GM10266 (cell line): Measurements from ENCODE around the gene KCNIP4.

ENCODE experiments used
- DNase-seq: peaks from one replicate; pipeline ENCODE4 v3.0.0; 2012; ENCODE audit errors: extremely low spot score
- TF ChIP-seq, protein P1 (sequence below): IDR thresholded peaks from 2 replicates; pipeline ENCODE4 v1.5.1; 2012; ENCODE audit warnings: mild to moderate bottlenecking, low read depth; ENCODE audit not compliant: control insufficient read depth, insufficient read depth; ENCODE audit errors: missing control alignments

KCNIP4 gene

DNA sequence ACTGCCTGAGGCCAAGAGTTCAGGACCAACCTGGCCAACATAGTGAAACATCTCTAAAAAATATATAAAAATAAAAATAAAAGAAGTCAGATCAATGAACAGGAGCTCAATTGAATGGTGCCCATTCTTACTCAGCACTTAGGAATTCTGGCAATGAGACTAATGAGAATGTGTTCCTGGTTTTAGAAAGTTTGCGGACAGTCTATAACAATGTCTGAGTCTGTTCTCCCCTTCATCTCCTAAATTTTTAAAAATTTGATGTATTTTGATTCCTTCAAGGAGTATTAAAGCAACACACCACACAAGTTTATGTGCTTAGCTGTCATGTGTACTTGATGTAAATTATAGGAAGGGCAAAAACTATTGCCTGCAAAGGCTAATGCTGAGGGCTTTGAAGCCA, 30.6 kb upstream of the KCNIP4 start:
- no peak for DNase-seq
- TF ChIP-seq, protein P1, sequence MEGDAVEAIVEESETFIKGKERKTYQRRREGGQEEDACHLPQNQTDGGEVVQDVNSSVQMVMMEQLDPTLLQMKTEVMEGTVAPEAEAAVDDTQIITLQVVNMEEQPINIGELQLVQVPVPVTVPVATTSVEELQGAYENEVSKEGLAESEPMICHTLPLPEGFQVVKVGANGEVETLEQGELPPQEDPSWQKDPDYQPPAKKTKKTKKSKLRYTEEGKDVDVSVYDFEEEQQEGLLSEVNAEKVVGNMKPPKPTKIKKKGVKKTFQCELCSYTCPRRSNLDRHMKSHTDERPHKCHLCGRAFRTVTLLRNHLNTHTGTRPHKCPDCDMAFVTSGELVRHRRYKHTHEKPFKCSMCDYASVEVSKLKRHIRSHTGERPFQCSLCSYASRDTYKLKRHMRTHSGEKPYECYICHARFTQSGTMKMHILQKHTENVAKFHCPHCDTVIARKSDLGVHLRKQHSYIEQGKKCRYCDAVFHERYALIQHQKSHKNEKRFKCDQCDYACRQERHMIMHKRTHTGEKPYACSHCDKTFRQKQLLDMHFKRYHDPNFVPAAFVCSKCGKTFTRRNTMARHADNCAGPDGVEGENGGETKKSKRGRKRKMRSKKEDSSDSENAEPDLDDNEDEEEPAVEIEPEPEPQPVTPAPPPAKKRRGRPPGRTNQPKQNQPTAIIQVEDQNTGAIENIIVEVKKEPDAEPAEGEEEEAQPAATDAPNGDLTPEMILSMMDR, result no peak

DNA sequence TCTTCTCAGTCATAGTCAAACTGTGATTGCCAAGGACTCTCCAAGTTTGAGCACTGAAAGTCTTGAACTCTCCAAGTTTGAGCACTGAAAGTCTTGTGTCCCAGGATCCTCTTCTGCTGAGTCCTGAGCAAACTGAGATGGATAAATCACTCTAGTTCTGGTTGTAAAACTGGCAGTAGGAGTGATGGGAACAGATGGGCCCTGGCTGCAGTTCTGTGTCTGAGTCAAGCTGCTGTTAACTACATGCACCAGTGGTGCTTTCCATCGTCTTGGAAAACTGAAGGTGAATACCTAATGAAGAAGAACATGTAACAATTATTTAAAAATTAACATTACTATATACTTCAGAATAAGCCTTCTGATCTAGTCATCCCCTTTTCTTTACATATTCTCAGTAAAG, 27.6 kb upstream of the KCNIP4 start:
- TF ChIP-seq, protein P1, result no peak
- DNase-seq, result no peak

DNA sequence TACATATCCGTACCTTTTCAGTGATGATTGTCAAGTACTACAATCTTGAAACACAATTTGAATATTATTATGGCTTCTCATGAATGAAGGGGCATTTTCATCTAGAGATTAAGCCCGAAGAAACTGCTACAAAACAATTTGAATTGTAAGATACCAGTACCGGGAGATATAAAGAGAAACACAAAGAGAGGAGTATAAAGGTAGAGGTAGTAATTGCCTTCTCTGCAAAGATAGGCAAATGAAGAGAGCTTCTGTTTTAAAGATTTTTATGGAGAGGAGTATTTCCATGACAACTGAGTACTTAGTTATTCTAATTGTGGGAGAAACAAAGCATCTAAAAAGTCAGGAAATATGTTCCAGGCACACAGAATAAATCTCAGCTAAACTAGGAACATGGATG, 25.3 kb upstream of the KCNIP4 start:
- DNase-seq, result no peak

DNA sequence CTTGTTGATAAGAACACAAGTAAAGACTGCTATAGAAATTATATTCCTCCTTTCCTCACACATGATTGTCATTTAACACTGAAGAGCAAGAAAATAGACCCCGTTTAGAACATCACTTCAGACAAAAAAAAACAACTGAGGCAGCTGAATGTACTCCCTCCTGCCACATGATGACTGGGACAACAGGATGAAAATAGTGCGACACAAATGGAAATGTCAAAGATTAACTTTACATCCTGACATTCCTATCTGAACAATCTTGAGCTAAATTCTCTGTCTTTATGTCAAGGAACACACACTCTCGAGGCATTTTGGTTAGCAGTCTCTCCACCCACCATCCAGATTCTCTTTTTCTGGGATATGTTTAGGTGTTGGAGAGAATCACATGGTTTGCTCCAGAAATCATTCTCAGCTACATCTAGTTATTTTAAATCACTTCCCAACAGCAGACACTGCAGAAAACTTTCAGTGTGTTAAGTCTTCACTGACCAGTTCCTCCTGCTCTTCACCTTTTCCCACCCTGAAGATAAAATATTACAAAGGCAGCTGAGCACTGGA, 16.3 kb upstream of the KCNIP4 start:
- DNase-seq, result no peak
- TF ChIP-seq, protein P1, result no peak

More for the DNA sequence above, 25.3 kb upstream of the KCNIP4 start:
- TF ChIP-seq, protein P1, result no peak

DNA sequence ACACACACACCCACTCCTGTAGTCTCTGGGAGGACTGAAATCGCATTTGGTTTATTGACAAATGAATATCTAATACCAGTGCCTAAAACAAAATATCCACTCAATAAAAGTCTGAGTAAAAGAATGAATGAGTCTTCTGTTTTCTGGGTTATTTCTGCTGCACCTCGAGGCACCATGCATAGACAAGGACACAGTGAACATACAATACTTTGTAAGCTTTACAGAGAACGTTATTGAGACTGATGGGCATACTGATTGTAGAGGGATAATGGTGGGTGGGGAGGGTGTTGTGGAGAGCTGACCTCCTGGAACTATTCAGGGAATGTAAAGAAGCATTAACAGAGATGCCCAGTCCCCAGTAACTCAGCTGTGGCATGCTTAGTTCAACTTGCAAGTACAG, 14.1 kb upstream of the KCNIP4 start:
- DNase-seq, result no peak
- TF ChIP-seq, protein P1, result no peak

DNA sequence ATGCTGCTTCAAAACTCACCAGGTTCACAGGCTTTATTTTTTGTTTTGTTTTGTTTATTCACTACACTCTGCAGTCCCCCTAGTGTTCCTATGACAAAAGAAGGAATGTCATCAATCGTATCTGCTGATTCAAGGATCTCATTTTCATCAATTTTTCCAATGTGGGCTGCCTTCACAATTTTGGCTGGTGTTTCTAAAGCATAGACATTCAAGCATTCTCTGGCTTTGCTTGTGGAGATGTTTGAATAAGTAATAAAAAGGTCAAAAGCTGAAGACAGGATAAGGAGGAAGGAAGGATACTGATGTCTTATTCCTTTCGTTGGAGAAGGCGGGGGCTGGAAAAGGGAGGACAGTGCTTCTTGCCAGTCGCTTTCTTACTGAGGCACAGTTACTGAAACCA, 12.2 kb upstream of the KCNIP4 start:
- TF ChIP-seq, protein P1, result no peak
- DNase-seq, result no peak

DNA sequence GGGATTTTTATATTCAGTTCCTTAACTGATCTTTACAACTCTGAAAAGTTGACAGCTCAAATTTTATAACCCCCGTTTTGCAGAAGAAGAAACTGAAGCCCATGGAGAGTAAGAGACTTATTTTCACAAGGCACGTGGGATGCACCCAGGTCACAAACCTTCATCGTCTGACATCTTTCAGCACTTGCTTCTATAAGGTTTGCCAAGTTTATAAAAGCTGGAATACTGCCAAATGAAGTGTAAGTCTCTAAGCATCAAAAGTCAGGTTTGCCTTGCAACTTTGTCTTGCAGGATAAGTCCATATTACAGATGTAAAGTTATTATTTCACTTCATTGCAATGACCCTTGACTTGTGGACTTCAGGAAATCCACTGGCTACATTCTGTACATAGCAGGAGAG, 6.3 kb upstream of the KCNIP4 start:
- no peak for DNase-seq
- TF ChIP-seq, protein P1, result no peak
